ENCODE data around the gene UBE2H.
A peak's percentile ranks its signal among the peaks of the same experiment; 100 is the strongest.
"Not testable (repeated sequence)": the region's sequence is repeated elsewhere in the genome, so short reads cannot be mapped to it uniquely, and the experiment has no call there.

UBE2H gene

GRCh38 chr7:129825209-129825970 lies 127.4 kb downstream of the UBE2H start:
- Mint-ChIP-seq H3K4me1 (peaks cover 18% of the 10 kb centered on the region), H3K36me3 (ENCODE audit: low read depth) (no peaks in the 10 kb centered on the region), H3K27me3 (no peaks in the 10 kb centered on the region), H3K27ac (no peak overlapping the region), H3K9me3 (no peaks in the 10 kb centered on the region), H3K4me3 (peak overlapping the region; percentile 82)
- DNase-seq (peak; percentile 95), ATAC-seq (peak; percentile 78)

GRCh38 chr7:129824291-129825208 lies 128.2 kb downstream of the UBE2H start:
- H3K4me1 Mint-ChIP-seq, result peaks cover 11% of the 10 kb centered on the region
- DNase-seq, result peak; percentile 24
- no peaks in the 10 kb centered on the region for H3K9me3 Mint-ChIP-seq
- no peaks in the 10 kb centered on the region for H3K27me3 Mint-ChIP-seq
- peak; percentile 33 for ATAC-seq
- H3K27ac Mint-ChIP-seq, result no peak overlapping the region
- peak overlapping the region; percentile 82 for H3K4me3 Mint-ChIP-seq
- peaks cover 1% of the 10 kb centered on the region for H3K36me3 Mint-ChIP-seq (ENCODE audit: low read depth)

GRCh38 chr7:129823143-129823542 lies 129.6 kb downstream of the UBE2H start:
- H3K27ac Mint-ChIP-seq; DNase-seq; H3K4me1 Mint-ChIP-seq; ATAC-seq; H3K36me3 Mint-ChIP-seq (ENCODE audit: low read depth); H3K9me3 Mint-ChIP-seq; H3K27me3 Mint-ChIP-seq; H3K4me3 Mint-ChIP-seq: not testable (repeated sequence)

GRCh38 chr7:129821476-129821875 lies 131.3 kb downstream of the UBE2H start:
- Mint-ChIP-seq H3K27ac (no peak overlapping the region), H3K27me3 (no peaks in the 10 kb centered on the region), H3K9me3 (peaks cover 15% of the 10 kb centered on the region), H3K4me1 (peaks cover 5% of the 10 kb centered on the region), H3K4me3 (no peak overlapping the region), H3K36me3 (ENCODE audit: low read depth) (peaks cover 5% of the 10 kb centered on the region)
- ATAC-seq, result no peak
- DNase-seq, result no peak

- H3K27ac Mint-ChIP-seq, result no peak overlapping the region
- H3K27me3 Mint-ChIP-seq, result peaks cover 2% of the 10 kb centered on the region
- ATAC-seq, result no peak
- DNase-seq, result no peak
- H3K4me3 Mint-ChIP-seq, result no peak overlapping the region
- no peaks in the 10 kb centered on the region for H3K4me1 Mint-ChIP-seq
- H3K36me3 Mint-ChIP-seq (ENCODE audit: low read depth), result peaks cover 5% of the 10 kb centered on the region
- H3K9me3 Mint-ChIP-seq, result peaks cover 15% of the 10 kb centered on the region
Measured at GRCh38 chr7:129816742-129817141, 136.0 kb downstream of the UBE2H start.

GRCh38 chr7:129807863-129808262 lies 144.9 kb downstream of the UBE2H start:
- H3K36me3 Mint-ChIP-seq (ENCODE audit: low read depth), result no peaks in the 10 kb centered on the region
- H3K9me3 Mint-ChIP-seq, result no peaks in the 10 kb centered on the region
- DNase-seq (no peak), ATAC-seq (no peak)
- H3K4me3 Mint-ChIP-seq, result no peak overlapping the region
- no peaks in the 10 kb centered on the region for H3K4me1 Mint-ChIP-seq
- no peak overlapping the region for H3K27ac Mint-ChIP-seq
- H3K27me3 Mint-ChIP-seq, result peaks cover 2% of the 10 kb centered on the region

GRCh38 chr7:129804890-129805719 lies 147.7 kb downstream of the UBE2H start:
- Mint-ChIP-seq H3K27me3 (peaks cover 4% of the 10 kb centered on the region), H3K9me3 (no peaks in the 10 kb centered on the region), H3K36me3 (ENCODE audit: low read depth) (no peaks in the 10 kb centered on the region), H3K4me3 (no peak overlapping the region), H3K4me1 (no peaks in the 10 kb centered on the region), H3K27ac (no peak overlapping the region)
- ATAC-seq (no peak), DNase-seq (no peak)

GRCh38 chr7:129804111-129804889 lies 148.5 kb downstream of the UBE2H start:
- H3K27me3 Mint-ChIP-seq, result peaks cover 4% of the 10 kb centered on the region

GRCh38 chr7:129803546-129804081 lies 149.1 kb downstream of the UBE2H start:
- no peaks in the 10 kb centered on the region for H3K36me3 Mint-ChIP-seq (ENCODE audit: low read depth)
- peaks cover 4% of the 10 kb centered on the region for H3K27me3 Mint-ChIP-seq
- no peaks in the 10 kb centered on the region for H3K9me3 Mint-ChIP-seq
- no peak for ATAC-seq
- DNase-seq, result no peak
- H3K4me3 Mint-ChIP-seq, result no peak overlapping the region
- no peaks in the 10 kb centered on the region for H3K4me1 Mint-ChIP-seq
- no peak overlapping the region for H3K27ac Mint-ChIP-seq

More at GRCh38 chr7:129804111-129804889, 148.5 kb downstream of the UBE2H start:
- Mint-ChIP-seq H3K36me3 (ENCODE audit: low read depth) (no peaks in the 10 kb centered on the region), H3K27ac (no peak overlapping the region), H3K9me3 (no peaks in the 10 kb centered on the region), H3K4me1 (no peaks in the 10 kb centered on the region), H3K4me3 (no peak overlapping the region)
- no peak for DNase-seq
- no peak for ATAC-seq

- no peaks in the 10 kb centered on the region for H3K4me1 Mint-ChIP-seq
- DNase-seq, result no peak
- H3K27me3 Mint-ChIP-seq, result peaks cover 4% of the 10 kb centered on the region
- H3K4me3 Mint-ChIP-seq, result no peak overlapping the region
- H3K36me3 Mint-ChIP-seq (ENCODE audit: low read depth), result no peaks in the 10 kb centered on the region
- no peak for ATAC-seq
- no peaks in the 10 kb centered on the region for H3K9me3 Mint-ChIP-seq
- no peak overlapping the region for H3K27ac Mint-ChIP-seq
Measured at GRCh38 chr7:129801882-129802281, 150.9 kb downstream of the UBE2H start.

- Mint-ChIP-seq H3K27me3 (peaks cover 4% of the 10 kb centered on the region), H3K9me3 (no peaks in the 10 kb centered on the region), H3K27ac (no peak overlapping the region), H3K4me1 (no peaks in the 10 kb centered on the region), H3K36me3 (ENCODE audit: low read depth) (no peaks in the 10 kb centered on the region), H3K4me3 (no peak overlapping the region)
- DNase-seq, result no peak
- ATAC-seq, result no peak
Measured at GRCh38 chr7:129800901-129801300, 151.9 kb downstream of the UBE2H start.

GRCh38 chr7:129799350-129799955 lies 153.3 kb downstream of the UBE2H start:
- ATAC-seq (no peak), DNase-seq (no peak)
- Mint-ChIP-seq H3K27me3 (peaks cover 4% of the 10 kb centered on the region), H3K4me3 (no peak overlapping the region), H3K27ac (no peak overlapping the region), H3K36me3 (ENCODE audit: low read depth) (no peaks in the 10 kb centered on the region), H3K4me1 (no peaks in the 10 kb centered on the region), H3K9me3 (no peaks in the 10 kb centered on the region)

GRCh38 chr7:129798616-129799349 lies 154.0 kb downstream of the UBE2H start:
- Mint-ChIP-seq H3K4me1 (no peaks in the 10 kb centered on the region), H3K27ac (no peak overlapping the region), H3K9me3 (no peaks in the 10 kb centered on the region), H3K36me3 (ENCODE audit: low read depth) (no peaks in the 10 kb centered on the region), H3K4me3 (no peak overlapping the region), H3K27me3 (peaks cover 6% of the 10 kb centered on the region)
- no peak for DNase-seq
- ATAC-seq, result no peak

Data from activated naive CD8-positive, alpha-beta T cell treated with anti-CD3 and anti-CD28 coated beads, Interleukin-2, amount 50 U/mL, for 24 hours (primary cell).